Spleen (tissue), 11 donors: ENCODE data around the gene CEP164. TPM values are rescaled to one million over a fixed set of nuclear protein-coding genes. Genes with fewer than 3 reads are reported as not detected.

Experiments
- DNase-seq: peaks from one replicate; pipeline ENCODE4 v3.0.0-alpha.2; 2020
- H3K27ac ChIP-seq, 8 donors: fragments of 200-600 bp; sonication (generic) in 7 of 8; 1 replicate in 4 of 8; 2 replicates in 4 of 8; pipeline versions ENCODE4 v1.5.0 to v1.8.0; 2016 to 2021; ENCODE audit warnings: inconsistent platforms in 4 of 8, mild to moderate bottlenecking in 4 of 8, moderate library complexity in 1 of 8
- H3K27me3 ChIP-seq, 7 donors: fragments of 200-600 bp; sonication (generic) in 6 of 7; replicated peaks in 1 of 7; 1 replicate in 4 of 7; 2 replicates in 3 of 7; pipeline versions ENCODE4 v1.5.0 to v1.8.0; 2016 to 2021; ENCODE audit warnings: inconsistent platforms in 3 of 7, mild to moderate bottlenecking in 1 of 7
- H3K36me3 ChIP-seq, 6 donors: fragments of 200-600 bp; sonication (generic) in 5 of 6; 1 replicate in 4 of 6; 2 replicates in 2 of 6; pipeline versions ENCODE4 v1.5.0 to v1.8.0; 2016 to 2021; ENCODE audit warnings: inconsistent platforms in 2 of 6
- H3K4me1 ChIP-seq, 6 donors: fragments of 200-600 bp; sonication (generic) in 5 of 6; 1 replicate in 3 of 6; 2 replicates in 3 of 6; pipeline versions ENCODE4 v1.5.0 to v1.8.0; 2016 to 2021; ENCODE audit warnings: inconsistent platforms in 3 of 6
- H3K4me3 ChIP-seq, 8 donors: fragments of 200-600 bp; sonication (generic) in 7 of 8; 1 replicate in 4 of 8; 2 replicates in 4 of 8; pipeline versions ENCODE4 v1.5.0 to v1.8.0; 2016 to 2021; ENCODE audit warnings: inconsistent platforms in 4 of 8, mild to moderate bottlenecking in 4 of 8, moderate library complexity in 2 of 8
- H3K9me3 ChIP-seq, 8 donors: fragments of 200-600 bp; sonication (generic) in 7 of 8; 1 replicate in 4 of 8; 2 replicates in 4 of 8; pipeline versions ENCODE4 v1.5.0 to v1.8.0; 2016 to 2021; ENCODE audit warnings: inconsistent platforms in 4 of 8
- CTCF ChIP-seq, 11 experiments: fragments of 200-600 bp in 7 of 11; fragments of 450-650 bp in 4 of 11; sonication (generic) in 4 of 11; IDR thresholded peaks in 8 of 11; conservative IDR thresholded peaks in 3 of 11; 1 replicate in 7 of 11; 2 replicates in 4 of 11; pipeline versions ENCODE4 v1.4.0 to v1.8.0; 2016 to 2021; ENCODE audit warnings: antibody characterized with exemption in 11 of 11, inconsistent platforms in 4 of 11, mild to moderate bottlenecking in 1 of 11
- POLR2A ChIP-seq, 3 donors: fragments of 450-650 bp; IDR thresholded peaks; one replicate each; pipeline ENCODE4 v1.5.1; 2017; ENCODE audit warnings: antibody characterized with exemption in 3 of 3, mild to moderate bottlenecking in 1 of 3
- POLR2AphosphoS5 ChIP-seq, 3 donors: sonication (generic); formaldehyde crosslinking; IDR thresholded peaks; one replicate each; pipeline ENCODE4 v1.5.1; 2017; ENCODE audit warnings: antibody characterized with exemption in 3 of 3
- WGBS, 5 donors: extraction: QIAGEN DNeasy Blood & Tissue Kit in 3 of 5; methylation state at CpG; one replicate each; pipeline versions ENCODE4 v1.1.5 to v1.1.7; 2013 to 2018; 5-methylcytosine and 5-hydroxymethylcytosine counted together
- intact Hi-C: fragments of 100-400 bp; cut with DNase I; formaldehyde crosslinking; loops from one replicate; pipeline ENCODE4 v1.15.0; 2023; ENCODE audit warnings: low total_unique reads
- polyA plus RNA-seq, 3 donors: library from polyadenylated mRNA; stranded (reverse); fragments of 200-250 nt; gene quantifications; one replicate each; pipeline ENCODE4 v1.2.1, GENCODE V29; 2013
- total RNA-seq, 7 donors: library from RNA; depleted of rRNA in 3 of 7; stranded (reverse); fragments of >200 nt in 3 of 7; fragmentation: NEBNext Ultra II Directional in 4 of 7; extraction: Animal tissue kit (Norgen Biotek cat#: 25700) in 4 of 7; gene quantifications; one replicate each; pipeline versions ENCODE4 v1.1.0 to v1.2.1, GENCODE V29; 2016 to 2021
- donor health status: healthy with polysubstance abuse.
- donor health status: DM: no; HTN: no; CAD: no; lungs with moderate emphysema.
- donor health status: DM: no; HTN: no; CAD: no.
- donor health status: Bipolar disorder and iron deficiency.
- donor health status: healthy.
- donor health status: DM: no; HTN: no; CAD: no.
- donor health status: DM: yes; HTN: yes; CAD: no.

The CEP164 gene
- total and polyA plus RNA-seq, 10 donors, result 6.6 to 48.3 (median 27.5) TPM

GRCh38 chr11:117444711-117445658, 117.3 kb downstream of the CEP164 start:
- intact Hi-C loops, result no loop called here
- peak; percentile 49 for DNase-seq

DNA sequence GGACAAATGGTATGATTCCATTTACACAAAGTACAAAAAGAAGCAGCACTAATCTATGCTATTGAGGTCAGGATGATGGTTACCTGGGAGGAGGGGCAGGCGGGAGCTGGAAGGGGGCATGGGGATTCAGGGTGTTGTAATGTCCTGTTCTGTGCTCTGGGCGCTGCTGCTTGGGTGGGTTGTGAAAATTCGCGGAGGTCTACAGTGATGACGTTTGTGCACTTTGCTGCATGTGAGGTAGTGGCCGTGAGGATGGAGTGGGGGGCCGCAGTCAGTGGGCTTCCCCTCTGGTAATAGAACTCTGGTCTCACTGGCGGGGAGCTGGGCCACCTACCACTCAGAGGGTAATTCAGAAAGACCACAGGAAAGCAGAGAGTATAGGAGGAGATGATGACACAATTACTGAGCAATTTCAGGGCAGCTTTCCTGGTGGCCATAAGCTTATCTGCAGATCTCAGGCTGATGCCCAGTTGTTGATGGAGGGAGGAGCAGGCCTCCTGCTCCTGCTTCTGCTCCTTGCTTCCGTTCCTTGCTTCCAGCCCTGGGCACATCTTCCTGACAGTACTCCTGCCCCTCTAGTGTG, 121.5 kb downstream of the CEP164 start:
- 71 to 90% (median 84%) methylated on average over 9 of the region's 9 CpGs for WGBS, 5 donors
- H3K4me3 ChIP-seq, result no peak overlapping the region
- no peak overlapping the region for H3K27ac ChIP-seq
- H3K27me3 ChIP-seq, result peaks cover 0 to 10% (median 0%) of the 10 kb centered on the region in 7 donors
- no peaks in the 10 kb centered on the region for H3K4me1 ChIP-seq
- H3K36me3 ChIP-seq, result peaks cover 0 to 8% (median 0%) of the 10 kb centered on the region in 6 donors
- intact Hi-C loops, result no loop called here
- TF ChIP-seq CTCF (IDR thresholded peaks at IDR 0.05 in 8 of 11, conservative IDR thresholded peaks at IDR 0.05 in 3 of 11) (no peak), POLR2AphosphoS5 (IDR thresholded peaks at IDR 0.05) (no peak), POLR2A (IDR thresholded peaks at IDR 0.05) (no peak)
- peak; percentile 64 for DNase-seq
- peaks cover 0 to 16% (median 7%) of the 10 kb centered on the region in 8 donors for H3K9me3 ChIP-seq

More at GRCh38 chr11:117444711-117445658, 117.3 kb downstream of the CEP164 start:
- TF ChIP-seq POLR2AphosphoS5 (IDR thresholded peaks at IDR 0.05), result no peak
- no peak for TF ChIP-seq CTCF (IDR thresholded peaks at IDR 0.05 in 8 of 11, conservative IDR thresholded peaks at IDR 0.05 in 3 of 11)
- no peak for TF ChIP-seq POLR2A (IDR thresholded peaks at IDR 0.05)
- peaks cover 0 to 28% (median 0%) of the 10 kb centered on the region in 7 donors for H3K27me3 ChIP-seq
- no peak overlapping the region for H3K27ac ChIP-seq
- H3K36me3 ChIP-seq, result peaks cover 0 to 8% (median 0%) of the 10 kb centered on the region in 6 donors
- 74 to 82% (median 80%) methylated on average over 16 to 17 of the region's 17 CpGs for WGBS, 5 donors
- no peaks in the 10 kb centered on the region for H3K9me3 ChIP-seq
- H3K4me1 ChIP-seq, result no peaks in the 10 kb centered on the region
- H3K4me3 ChIP-seq, result no peak overlapping the region

- Histone ChIP-seq H3K4me3 (no peak overlapping the region), H3K9me3 (peaks cover 0 to 25% (median 12%) of the 10 kb centered on the region in 8 donors), H3K36me3 (peaks cover 0 to 8% (median 0%) of the 10 kb centered on the region in 6 donors), H3K27me3 (no peaks in the 10 kb centered on the region), H3K27ac (no peak overlapping the region), H3K4me1 (no peaks in the 10 kb centered on the region)
- WGBS, 5 donors, result 91 to 99% (median 93%) methylated on average over 6 of the region's 6 CpGs
- no peak for TF ChIP-seq POLR2A (IDR thresholded peaks at IDR 0.05)
- no peak for TF ChIP-seq CTCF (IDR thresholded peaks at IDR 0.05 in 8 of 11, conservative IDR thresholded peaks at IDR 0.05 in 3 of 11)
- TF ChIP-seq POLR2AphosphoS5 (IDR thresholded peaks at IDR 0.05), result no peak
- intact Hi-C loops, result no loop called here
- no peak for DNase-seq
These were observed 126.4 kb downstream of the CEP164 start for GRCh38 chr11:117453886-117454563.
